Tibial nerve (tissue), 4 donors: Measurements from ENCODE around the gene SLC8B1. TPM values are rescaled to one million over a fixed set of nuclear protein-coding genes. Genes with fewer than 3 reads are reported as not detected.
A peak's percentile ranks its signal among the peaks of the same experiment; 100 is the strongest.

Experiments used
- DNase-seq, 2 donors: peaks; one replicate each; pipeline ENCODE4 v3.0.0-alpha.2; 2019; ENCODE audit warnings: low spot score in 2 of 2
- H3K27ac ChIP-seq, 4 donors: fragments of 200-600 bp; sonication (generic) in 3 of 4; one replicate each; pipeline ENCODE4 v1.5.1; 2017 to 2019; ENCODE audit warnings: mild to moderate bottlenecking in 1 of 4
- H3K27me3 ChIP-seq, 2 donors: fragments of 200-600 bp; sonication (generic) in 1 of 2; one replicate each; pipeline versions ENCODE4 v1.5.1 to v1.6.0; 2017 to 2019
- H3K36me3 ChIP-seq, 3 donors: fragments of 200-600 bp; sonication (generic); one replicate each; pipeline ENCODE4 v1.5.1; 2018 to 2019
- H3K4me1 ChIP-seq, 4 donors: fragments of 200-600 bp; sonication (generic) in 3 of 4; one replicate each; pipeline ENCODE4 v1.5.1; 2017 to 2019
- H3K4me3 ChIP-seq, 4 donors: fragments of 200-600 bp; sonication (generic) in 3 of 4; one replicate each; pipeline ENCODE4 v1.5.1; 2017 to 2019; ENCODE audit warnings: mild to moderate bottlenecking in 1 of 4, moderate library complexity in 1 of 4
- H3K9me3 ChIP-seq, 4 donors: fragments of 200-600 bp; sonication (generic) in 3 of 4; one replicate each; pipeline ENCODE4 v1.5.1; 2017 to 2019
- CTCF ChIP-seq, 5 experiments: fragments of 200-600 bp in 3 of 5; fragments of 450-650 bp in 2 of 5; sonication (generic) in 3 of 5; IDR thresholded peaks; one replicate each; pipeline ENCODE4 v1.5.1; 2016 to 2019; ENCODE audit warnings: antibody characterized with exemption in 5 of 5, mild to moderate bottlenecking in 3 of 5, moderate library complexity in 2 of 5
- EP300 ChIP-seq, 2 donors: sonication (generic); formaldehyde crosslinking; IDR thresholded peaks; one replicate each; pipeline ENCODE4 v1.6.1; 2017; ENCODE audit warnings: antibody characterized with exemption in 2 of 2, mild to moderate bottlenecking in 1 of 2
- POLR2A ChIP-seq, 2 donors: fragments of 450-650 bp; IDR thresholded peaks; one replicate each; pipeline ENCODE4 v1.6.1; 2017; ENCODE audit warnings: antibody characterized with exemption in 2 of 2, mild to moderate bottlenecking in 2 of 2, moderate library complexity in 2 of 2
- WGBS, 2 donors: methylation state at CpG; one replicate each; pipeline ENCODE4 v1.1.5; 2018; 5-methylcytosine and 5-hydroxymethylcytosine counted together
- total RNA-seq, 4 donors: library from RNA; depleted of rRNA; stranded (reverse); fragments of >200 nt; gene quantifications; one replicate each; pipeline ENCODE4 v1.1.0, GENCODE V29; 2016

The SLC8B1 gene
- total RNA-seq, 4 donors from 2014 or later = 52.0 to 73.5 (median 61.2) TPM

DNA sequence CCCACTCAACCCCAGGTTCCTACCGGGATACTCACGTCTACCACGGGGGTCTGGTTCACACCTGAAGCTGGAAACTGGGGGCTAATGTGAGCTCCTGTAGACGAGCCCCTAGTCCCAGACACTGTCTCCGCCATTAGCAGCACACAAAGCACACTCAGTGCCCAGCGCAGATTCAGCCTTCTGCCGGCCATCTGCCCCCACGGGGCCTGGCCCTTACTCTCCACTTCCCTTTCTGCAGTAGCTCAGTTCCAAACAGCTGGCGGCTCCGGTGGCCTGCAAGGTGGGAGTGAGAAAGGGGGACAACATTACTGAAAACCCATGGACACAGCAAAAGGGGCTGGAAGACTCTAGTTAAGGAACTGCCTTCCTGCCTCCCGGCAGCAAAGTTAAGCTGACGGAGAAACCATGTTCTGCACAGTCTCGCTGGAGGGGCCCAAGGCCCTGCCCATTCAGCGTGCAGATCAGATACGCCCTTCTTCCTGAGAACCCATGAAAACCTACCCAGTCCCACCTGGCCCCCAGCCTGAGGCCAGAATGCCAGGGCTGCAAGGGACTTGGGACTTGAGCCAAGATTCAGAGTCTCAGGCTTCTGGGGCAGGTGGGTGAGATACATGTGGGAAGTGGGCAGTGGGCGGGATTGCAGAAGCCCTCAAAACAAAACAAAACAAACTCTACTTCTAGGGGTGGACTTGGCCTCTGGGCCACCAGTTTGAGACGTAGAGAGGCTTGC, 2.1 kb downstream of the SLC8B1 start:
- peaks cover 0 to 44% (median 0%) of the 10 kb centered on the region in 3 donors for H3K36me3 ChIP-seq
- 69 to 74% methylated on average over 17 of the region's 17 CpGs for WGBS, 2 donors
- H3K27me3 ChIP-seq = no peaks in the 10 kb centered on the region
- peaks cover 0 to 40% (median 9%) of the 10 kb centered on the region in 4 donors for H3K4me1 ChIP-seq
- peak overlapping the region in 2 of 4 donors; percentile 32 to 52 for H3K27ac ChIP-seq
- H3K9me3 ChIP-seq = no peaks in the 10 kb centered on the region
- no peak for TF ChIP-seq CTCF (IDR thresholded peaks at IDR 0.05)
- no peak for TF ChIP-seq POLR2A (IDR thresholded peaks at IDR 0.05)
- TF ChIP-seq EP300 (IDR thresholded peaks at IDR 0.05) = no peak
- DNase-seq = peak in 1 of 2 donors; percentile 12
- peak overlapping the region in 3 of 4 donors; percentile 75 to 92 (median 78) for H3K4me3 ChIP-seq

DNA sequence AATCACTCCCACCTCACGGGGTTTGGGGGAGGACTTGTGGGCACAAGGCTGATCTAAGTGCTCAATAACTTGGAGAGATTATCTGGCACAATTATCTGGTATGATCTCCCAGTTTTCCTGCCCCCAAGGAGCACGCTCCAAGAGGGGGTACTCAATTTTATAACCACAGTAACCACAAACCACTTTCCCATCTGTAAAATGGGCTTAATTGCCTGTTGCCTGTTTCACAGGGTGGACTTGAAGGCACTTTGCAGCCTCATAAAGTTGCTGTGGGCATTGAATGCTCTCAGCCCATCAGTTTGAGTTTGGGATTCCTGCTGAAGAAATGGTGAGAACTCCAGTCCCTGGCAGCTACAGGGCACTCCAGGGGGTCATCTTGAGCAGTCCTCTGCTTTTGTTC, 4.4 kb downstream of the SLC8B1 start:
- peaks cover 0 to 44% (median 0%) of the 10 kb centered on the region in 3 donors for H3K36me3 ChIP-seq
- H3K9me3 ChIP-seq = no peaks in the 10 kb centered on the region
- no peak for DNase-seq
- 92 to 97% methylated on average over 2 of the region's 2 CpGs for WGBS, 2 donors
- no peak overlapping the region for H3K27ac ChIP-seq
- no peaks in the 10 kb centered on the region for H3K27me3 ChIP-seq
- no peak for TF ChIP-seq POLR2A (IDR thresholded peaks at IDR 0.05)
- no peak for TF ChIP-seq CTCF (IDR thresholded peaks at IDR 0.05)
- TF ChIP-seq EP300 (IDR thresholded peaks at IDR 0.05) = no peak
- peaks cover 0 to 50% (median 9%) of the 10 kb centered on the region in 4 donors for H3K4me1 ChIP-seq
- H3K4me3 ChIP-seq = no peak overlapping the region

DNA sequence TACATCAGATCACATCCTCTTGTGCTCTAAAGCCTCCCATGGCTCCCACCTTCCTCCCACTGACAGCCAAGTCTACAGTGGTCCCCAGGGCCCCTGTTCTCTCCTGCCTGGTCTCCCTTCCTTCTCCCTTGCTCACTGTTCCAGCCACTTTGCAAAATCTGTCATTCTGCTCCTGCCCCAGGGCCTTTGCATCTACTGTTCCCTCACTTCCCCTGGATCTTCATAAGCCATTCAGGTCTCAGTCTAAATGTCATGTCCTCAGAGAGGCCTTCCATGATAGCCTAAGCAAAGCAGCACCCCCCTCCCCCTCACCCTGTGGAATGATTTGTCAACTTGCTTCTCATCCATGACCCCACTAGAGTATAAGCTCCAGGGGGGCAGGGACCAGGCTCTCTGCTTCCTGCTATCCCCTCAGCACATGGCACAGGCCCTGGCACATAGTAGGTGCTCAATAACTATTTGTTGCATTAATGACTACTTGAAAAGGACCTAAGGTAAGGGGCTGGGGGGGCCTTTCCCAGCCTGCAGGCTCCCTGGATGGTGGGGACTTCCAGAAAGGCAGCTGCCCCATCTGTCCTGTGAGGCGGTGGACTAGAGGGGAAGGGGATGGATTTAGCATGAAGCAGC, 5.0 kb downstream of the SLC8B1 start:
- H3K27ac ChIP-seq = no peak overlapping the region
- peaks cover 0 to 46% (median 9%) of the 10 kb centered on the region in 4 donors for H3K4me1 ChIP-seq
- no peak for DNase-seq
- H3K4me3 ChIP-seq = no peak overlapping the region
- no peaks in the 10 kb centered on the region for H3K9me3 ChIP-seq
- TF ChIP-seq EP300 (IDR thresholded peaks at IDR 0.05) (no peak), CTCF (IDR thresholded peaks at IDR 0.05) (no peak), POLR2A (IDR thresholded peaks at IDR 0.05) (no peak)
- peaks cover 0 to 44% (median 0%) of the 10 kb centered on the region in 3 donors for H3K36me3 ChIP-seq
- 90 to 100% methylated on average over 1 of the region's 1 CpG for WGBS, 2 donors
- H3K27me3 ChIP-seq = no peaks in the 10 kb centered on the region

DNA sequence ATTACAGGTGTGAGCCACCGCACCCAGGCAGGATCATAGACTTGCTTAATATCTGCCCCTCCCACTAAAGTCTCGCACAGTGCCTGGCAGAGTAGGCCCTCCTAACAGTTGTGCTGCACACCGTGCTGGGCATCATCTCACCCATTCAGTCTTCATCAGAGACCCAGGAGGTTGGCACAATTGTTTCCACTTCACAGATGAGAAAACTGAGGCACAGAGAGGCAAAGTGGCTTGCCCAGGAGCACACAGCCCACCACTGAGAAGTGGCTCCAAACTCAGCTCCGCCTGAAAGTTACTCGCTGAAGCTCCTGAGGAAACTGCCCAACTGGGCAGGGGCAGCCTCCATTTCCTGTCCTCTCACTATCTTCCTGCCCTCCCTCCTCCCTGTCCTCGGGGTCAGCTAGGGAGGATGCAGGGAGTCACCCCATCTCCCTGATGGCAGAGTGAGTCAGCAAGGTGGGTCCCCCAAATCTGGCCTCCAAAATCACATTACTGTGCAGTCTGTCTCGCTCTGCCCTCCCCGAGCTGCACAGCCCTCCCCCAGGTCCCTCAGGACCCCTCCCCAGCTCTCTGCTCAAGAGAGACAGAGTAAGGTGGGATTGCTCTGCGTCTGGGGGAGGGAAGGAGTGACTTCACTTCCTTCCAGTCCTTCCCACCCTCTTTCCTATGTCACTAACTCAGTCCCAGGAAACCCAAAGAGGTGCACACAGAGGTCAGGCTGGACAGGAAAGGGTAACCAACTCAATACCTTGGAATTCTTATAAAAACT, 5.7 kb downstream of the SLC8B1 start:
- H3K4me3 ChIP-seq = no peak overlapping the region
- H3K9me3 ChIP-seq = no peaks in the 10 kb centered on the region
- H3K36me3 ChIP-seq = peaks cover 0 to 47% (median 0%) of the 10 kb centered on the region in 3 donors
- H3K27me3 ChIP-seq = no peaks in the 10 kb centered on the region
- no peak overlapping the region for H3K27ac ChIP-seq
- peaks cover 0 to 43% (median 9%) of the 10 kb centered on the region in 4 donors for H3K4me1 ChIP-seq
- 78 to 84% methylated on average over 8 to 9 of the region's 9 CpGs for WGBS, 2 donors
- TF ChIP-seq POLR2A (IDR thresholded peaks at IDR 0.05) (no peak), CTCF (IDR thresholded peaks at IDR 0.05) (no peak), EP300 (IDR thresholded peaks at IDR 0.05) (no peak)
- DNase-seq = no peak
